CD4-positive, alpha-beta T cell treated with Interleukin-6 for 4 hours (primary cell): Measurements from ENCODE around the gene INPP1.
"Not testable (repeated sequence)": the region's sequence is repeated elsewhere in the genome, so short reads cannot be mapped to it uniquely, and the experiment has no call there.

Experiments used
- DNase-seq: peaks from one replicate; pipeline ENCODE4 v3.0.0-alpha.2; 2020; ENCODE audit warnings: mixed read lengths

Gene INPP1

GRCh38 chr2:190334479-190335224, 8.7 kb upstream of the INPP1 start:
- no peak for DNase-seq

DNA sequence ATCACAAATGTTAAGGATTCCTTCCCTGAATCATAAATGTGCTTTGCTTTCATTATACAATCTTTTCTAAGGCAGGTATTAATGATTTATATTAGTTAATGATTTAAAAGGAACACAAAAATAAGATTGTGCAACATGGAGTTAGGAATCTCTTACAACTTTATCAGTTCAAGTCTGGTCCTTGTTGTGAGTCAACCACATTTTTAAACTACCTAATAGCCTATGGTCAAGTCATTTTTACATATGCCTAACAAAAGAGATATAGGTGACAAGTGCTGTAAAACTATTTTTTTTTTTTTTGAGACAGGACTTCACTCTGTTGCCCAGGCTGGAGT, 8.2 kb upstream of the INPP1 start:
- no peak for DNase-seq

- not testable (repeated sequence) for DNase-seq
Measured at GRCh38 chr2:190335584-190335983, 7.8 kb upstream of the INPP1 start.

- DNase-seq, result no peak
Measured at GRCh38 chr2:190336420-190336819, 7.0 kb upstream of the INPP1 start.

GRCh38 chr2:190338453-190338852, 4.9 kb upstream of the INPP1 start:
- DNase-seq, result no peak

GRCh38 chr2:190339394-190339793, 4.0 kb upstream of the INPP1 start:
- DNase-seq, result no peak

DNA sequence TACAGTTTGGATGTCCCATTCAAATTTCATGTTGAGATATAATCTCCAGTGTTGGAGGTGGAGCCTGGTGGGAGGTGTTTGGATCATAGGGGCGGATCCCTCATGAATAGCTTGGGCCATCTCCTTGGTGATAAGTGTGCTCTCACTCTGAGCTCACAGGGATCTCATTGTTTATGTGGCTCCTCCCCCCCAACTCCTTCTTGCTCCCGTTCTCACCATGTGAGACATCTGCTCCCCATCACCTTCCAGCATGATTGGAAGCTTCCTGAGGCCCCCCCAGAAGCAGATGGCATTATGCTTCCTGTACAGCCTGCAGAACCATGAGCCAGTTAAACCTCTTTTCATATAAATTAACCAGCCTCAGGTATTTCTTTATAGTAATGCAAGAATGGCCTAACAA, 3.0 kb upstream of the INPP1 start:
- DNase-seq, result no peak

DNA sequence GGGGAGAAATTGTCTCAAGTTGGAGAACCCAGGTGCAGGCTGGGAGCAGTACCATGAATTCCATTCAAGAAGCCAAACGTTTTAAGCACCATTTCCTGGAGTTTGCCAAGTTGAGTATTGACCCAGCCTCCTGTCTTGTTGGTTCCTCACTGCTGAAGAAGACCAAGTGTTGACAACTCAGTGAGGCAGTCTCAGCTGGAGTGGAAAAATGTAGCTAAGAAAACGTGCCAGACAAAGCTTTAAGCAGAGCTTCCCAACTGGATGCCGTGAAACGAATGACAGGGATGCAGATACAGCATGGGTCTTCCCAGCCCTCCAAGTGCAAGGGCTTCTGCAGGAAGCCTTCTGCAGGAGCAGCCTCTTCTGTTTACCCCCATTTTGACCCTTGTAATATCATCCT, 778 bp upstream of the INPP1 start:
- no peak for DNase-seq

DNA sequence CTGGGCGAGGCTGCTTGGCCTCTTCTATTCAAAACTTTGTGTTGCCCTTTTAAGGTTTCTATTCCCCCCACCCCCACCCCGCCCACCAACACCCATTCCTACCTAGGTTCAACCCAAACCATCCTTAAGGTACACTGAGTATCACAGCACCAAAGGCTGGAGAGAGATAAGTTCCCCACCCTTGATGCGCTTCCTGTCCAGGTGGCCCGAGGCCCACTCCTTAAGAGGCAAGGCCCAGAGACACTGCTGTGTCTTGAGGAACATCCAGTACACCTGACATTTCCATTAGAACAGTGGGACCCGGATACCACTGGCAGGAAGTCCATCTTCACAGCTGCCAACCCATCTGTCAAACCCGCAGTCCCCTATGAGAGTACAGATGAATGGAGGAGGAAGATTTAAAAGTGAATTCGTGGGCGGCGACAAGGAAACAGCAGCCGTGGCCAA, 277 bp upstream of the INPP1 start:
- DNase-seq, result no peak

GRCh38 chr2:190344276-190344827, 963 bp downstream of the INPP1 start:
- no peak for DNase-seq

DNA sequence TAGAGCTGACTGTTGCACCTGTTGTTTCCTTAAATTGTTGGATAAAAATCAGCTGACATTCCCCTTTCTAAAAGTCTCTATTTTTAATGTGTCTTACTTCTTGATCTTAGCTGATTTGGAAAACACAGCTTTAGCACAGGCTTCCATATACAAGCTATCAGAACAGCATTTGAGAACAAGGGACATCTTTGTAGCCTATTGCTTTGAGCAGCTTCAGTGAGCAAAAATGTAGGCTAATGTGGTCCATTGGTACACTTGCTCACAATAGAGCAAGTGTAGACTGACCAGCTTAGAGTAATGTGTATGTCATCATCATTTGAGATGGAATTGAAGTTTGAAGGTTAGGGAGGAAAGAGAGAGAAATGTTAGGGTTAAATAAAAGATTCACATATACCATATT, 7.0 kb downstream of the INPP1 start:
- DNase-seq, result no peak

DNA sequence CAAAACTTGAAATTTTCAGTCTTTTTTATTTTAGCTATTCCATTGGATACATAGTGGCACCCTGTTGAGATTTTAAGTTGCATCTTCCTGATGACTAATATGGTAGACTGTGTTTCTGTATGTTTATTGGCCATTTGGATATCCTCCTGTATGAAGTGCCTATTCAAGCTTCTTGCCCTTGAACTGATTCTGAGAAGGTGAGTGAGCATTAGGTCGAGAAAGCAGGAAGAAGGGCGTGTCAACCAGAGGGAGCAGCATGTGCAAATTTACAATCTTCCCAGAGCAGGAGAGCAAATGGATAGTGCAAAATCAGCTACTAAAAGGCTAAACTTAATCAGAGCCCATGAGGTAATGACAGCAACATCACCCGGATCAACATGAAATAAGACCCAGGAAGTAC, 8.6 kb downstream of the INPP1 start:
- DNase-seq, result no peak

DNA sequence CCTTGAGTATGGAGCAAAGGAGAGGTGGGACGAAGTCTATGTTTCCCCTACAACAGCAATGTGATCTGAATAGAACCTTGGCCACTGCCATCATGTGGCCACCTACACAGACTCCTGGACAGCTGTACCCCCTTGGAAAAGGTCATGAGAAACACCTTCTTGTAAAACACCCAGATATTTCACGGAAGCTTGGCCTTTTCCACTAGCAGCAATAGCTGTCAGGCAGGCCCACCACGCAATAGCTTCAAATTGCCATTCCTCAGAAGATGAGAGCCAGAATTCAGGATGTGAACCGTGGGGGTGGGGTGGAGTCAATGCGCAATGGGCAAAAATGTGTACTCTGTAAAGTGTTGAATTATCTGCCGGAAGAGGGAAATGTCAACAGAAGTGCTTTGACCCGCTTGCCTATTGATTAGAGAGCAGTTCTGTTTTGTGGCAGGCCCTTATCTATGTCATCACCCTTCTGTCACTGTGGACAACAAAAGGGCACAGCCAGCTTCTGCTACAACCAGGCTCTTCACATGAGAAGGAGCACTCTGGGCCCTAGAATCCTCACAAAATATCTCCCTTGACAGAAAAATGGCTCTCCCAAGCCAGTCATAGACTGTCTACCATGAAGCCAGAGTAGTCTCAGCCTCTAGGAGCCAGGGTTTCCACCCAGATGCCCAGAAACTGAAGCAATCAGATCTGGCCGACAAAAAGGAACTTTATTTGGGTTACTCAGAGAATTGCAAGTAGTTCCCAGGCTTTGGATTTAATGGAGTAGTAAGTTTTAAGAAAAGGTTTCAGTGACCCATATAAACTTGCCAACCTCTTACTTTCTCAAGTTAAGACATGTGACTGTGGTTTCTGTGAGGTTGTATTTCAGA, 9.5 kb downstream of the INPP1 start:
- no peak for DNase-seq

GRCh38 chr2:190353537-190353899, 10.1 kb downstream of the INPP1 start:
- DNase-seq, result no peak

DNA sequence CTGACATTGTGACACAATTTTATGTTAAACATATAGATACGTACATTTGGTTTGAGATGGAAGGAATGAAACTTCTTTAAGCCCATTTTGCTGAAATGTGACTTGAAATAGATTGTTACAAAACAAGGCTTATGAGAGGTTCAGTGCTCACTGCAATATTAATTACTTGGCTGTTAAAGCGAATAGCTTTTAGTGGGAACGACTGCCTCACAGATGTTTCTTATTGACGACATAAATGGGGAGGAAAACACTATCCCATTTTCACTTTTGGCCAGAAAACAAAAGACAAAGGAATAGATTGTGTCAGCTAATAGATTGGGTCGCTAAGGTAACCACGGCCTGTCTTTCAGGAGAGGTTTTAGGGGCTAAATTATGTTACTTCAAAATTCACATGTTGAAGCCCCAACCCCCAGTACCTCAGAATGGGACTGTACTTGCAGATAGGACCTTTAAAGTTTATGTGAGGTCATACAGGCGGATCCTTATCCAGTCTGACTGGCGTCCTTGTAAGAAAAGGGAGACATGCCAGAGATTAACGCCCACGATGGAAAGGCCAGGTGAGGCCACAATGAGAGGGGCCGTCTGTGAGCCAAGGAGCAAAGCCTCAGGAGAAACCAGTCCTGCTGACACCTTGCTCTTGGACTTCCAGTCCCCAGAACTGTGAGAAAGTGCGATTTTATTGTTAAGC, 10.8 kb downstream of the INPP1 start:
- DNase-seq, result no peak

DNA sequence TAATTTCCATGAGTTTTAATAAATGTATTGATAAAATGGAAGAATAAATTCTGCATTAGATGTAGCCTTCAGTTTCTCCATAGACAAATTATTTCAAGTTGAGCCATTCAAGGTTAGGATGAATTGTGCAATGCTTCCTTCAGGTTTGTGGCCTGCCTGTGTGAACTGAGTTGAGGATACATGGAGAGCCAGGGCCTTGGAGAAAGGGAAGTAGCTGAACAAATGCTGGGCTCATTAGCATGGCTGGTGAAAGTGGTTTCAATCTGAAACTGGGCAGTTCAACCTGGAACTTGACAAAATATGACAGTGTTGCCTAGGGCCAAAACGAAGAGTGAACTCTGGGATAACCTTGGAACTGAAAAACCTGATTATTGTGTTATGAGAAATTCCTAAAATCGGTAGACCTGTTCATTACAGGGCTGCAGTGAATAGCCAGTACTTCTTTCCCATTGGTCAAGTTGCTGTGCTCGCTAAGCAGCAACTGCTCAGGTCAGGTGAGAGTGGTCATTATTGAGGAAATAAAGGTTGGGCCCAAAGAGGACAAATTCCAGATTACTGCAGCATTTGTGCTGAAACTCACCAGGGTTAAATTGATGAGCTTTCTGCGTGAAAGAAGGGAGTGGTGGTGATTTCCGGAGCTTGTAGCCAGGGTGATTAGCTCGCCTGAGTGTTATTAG, 12.7 kb downstream of the INPP1 start:
- DNase-seq, result no peak

DNA sequence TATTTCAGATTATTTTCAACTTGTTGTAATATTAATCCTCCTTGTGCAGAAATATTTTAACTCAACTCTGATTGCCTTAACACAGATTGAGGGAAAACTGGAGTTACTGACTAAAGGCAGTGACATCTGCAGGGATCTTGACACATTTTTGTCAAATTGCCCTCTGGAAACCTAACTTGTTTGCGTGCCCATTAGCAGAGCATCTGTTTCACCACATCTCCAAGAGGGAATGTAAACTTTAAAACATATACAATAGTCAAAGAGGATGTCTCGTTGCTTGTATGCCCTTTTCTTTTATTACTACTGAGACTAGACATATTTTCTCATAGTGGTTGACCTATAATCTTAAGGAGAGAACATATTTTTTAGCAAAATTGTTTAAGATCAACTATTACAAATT, 14.2 kb downstream of the INPP1 start:
- no peak for DNase-seq

DNA sequence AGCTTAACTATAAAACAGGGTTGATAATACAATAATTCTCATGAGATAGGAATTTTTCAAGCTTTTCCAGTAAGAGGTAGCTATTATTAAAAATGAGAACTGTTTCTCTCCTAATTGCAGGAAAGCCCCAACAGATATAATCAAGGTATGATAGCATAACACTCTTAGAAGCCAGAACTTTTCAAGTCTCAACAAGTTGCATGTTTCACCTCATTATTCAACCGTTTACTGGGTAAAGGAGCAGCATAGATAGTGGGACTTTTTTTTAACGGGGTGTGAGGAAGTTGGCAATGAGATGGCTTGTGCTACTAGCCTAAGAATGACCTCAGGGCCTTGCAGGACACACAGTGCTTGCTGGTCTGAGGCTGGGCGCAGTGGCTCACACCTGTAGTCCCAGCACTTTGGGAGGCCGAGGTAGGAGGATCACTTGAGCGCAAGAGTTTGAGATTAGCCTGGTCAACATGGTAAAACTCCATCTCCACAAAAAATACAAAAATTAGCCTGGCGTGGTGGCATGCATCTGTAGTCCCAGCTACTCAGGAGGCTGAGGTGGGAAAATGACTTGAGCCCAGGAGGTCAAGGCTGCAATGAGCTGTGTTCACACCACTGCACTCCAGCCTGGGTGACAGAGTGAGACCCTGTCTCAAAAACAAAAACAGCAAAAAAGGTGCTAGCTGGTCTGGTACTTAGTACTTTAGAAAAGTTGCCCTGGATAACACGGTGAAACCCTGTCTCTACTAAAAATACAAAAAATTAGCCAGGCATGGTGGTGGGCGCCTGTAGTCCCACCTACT, 15.5 kb downstream of the INPP1 start:
- DNase-seq, result not testable (repeated sequence)

GRCh38 chr2:190360561-190360960, 17.2 kb downstream of the INPP1 start:
- DNase-seq, result no peak

DNA sequence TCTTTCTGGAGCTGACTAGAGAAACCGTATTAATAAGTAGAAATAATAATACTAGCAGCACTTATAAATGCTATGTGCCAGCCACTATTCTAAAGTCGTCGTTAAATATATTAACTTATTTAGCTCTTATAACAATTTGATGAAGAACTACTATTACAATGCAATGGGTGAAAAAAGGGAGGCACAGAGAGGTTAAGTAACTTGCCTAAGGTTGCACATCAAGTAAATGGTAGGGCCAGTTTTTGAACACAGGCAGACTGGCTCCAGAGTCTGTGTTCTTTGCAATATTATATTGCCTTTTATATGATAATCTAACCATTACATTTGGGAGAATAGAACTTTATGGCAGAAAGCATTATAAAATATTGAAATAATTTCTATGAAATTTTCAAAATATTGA, 17.6 kb downstream of the INPP1 start:
- no peak for DNase-seq

- DNase-seq, result no peak
Measured at GRCh38 chr2:190361572-190361971, 18.2 kb downstream of the INPP1 start.

DNA sequence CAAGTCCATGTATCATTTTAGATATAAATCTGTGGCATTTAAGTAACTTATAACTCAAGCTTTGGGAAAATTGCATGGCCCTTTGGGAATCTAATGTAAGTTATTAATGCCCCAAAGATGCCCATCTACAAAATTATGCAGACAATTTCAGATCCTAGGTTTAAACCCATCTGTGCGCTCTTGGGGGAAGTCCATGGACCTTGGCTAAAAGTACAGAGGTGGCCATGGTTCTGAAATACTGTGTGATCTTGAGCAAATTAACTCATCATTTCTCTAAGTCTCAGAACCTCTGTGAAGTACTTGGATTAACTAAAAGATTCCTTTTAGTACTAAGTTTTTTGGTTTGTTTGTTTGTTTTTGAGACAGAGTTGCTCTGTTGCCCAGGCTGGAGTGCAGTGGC, 19.5 kb downstream of the INPP1 start:
- no peak for DNase-seq
